Kidney (tissue), 14 donors: Measurements from ENCODE around the gene SKI. TPM values are rescaled to one million over a fixed set of nuclear protein-coding genes. Genes with fewer than 3 reads are reported as not detected.

Experiments used
- DNase-seq, 5 donors: peaks; one replicate each; pipeline ENCODE4 v3.0.0-alpha.2; 2013 to 2020
- FAIRE-seq: peaks from 2 replicates; lab custom pipeline; 2012; peaks lifted over from hg19 to GRCh38; lab: Jason Lieb, UNC
- H3K27ac ChIP-seq, 2 donors: one replicate each; pipeline ENCODE4 v1.7.0; 2013; ENCODE audit warnings: low read depth in 2 of 2, low read length in 2 of 2, inconsistent platforms in 1 of 2
- H3K27me3 ChIP-seq: one replicate; pipeline ENCODE4 v1.7.1; 2013; ENCODE audit warnings: low read length, inconsistent platforms; ENCODE audit not compliant: control insufficient read depth, insufficient read depth
- H3K36me3 ChIP-seq, 3 donors: one replicate each; pipeline versions ENCODE4 v1.7.0 to v1.7.1; 2013; ENCODE audit warnings: low read length in 3 of 3, control low read depth in 1 of 3, inconsistent platforms in 1 of 3; ENCODE audit not compliant: insufficient read depth in 3 of 3, control insufficient read depth in 2 of 3
- H3K4me1 ChIP-seq, 3 donors: one replicate each; pipeline versions ENCODE4 v1.7.0 to v1.7.1; 2013; ENCODE audit warnings: low read length in 3 of 3, inconsistent platforms in 1 of 3, low read depth in 1 of 3; ENCODE audit not compliant: control insufficient read depth in 2 of 3, insufficient read depth in 2 of 3
- H3K4me3 ChIP-seq, 3 donors: one replicate each; pipeline versions ENCODE4 v1.7.0 to v1.8.1; 2013; ENCODE audit warnings: low read length in 3 of 3, control low read depth in 1 of 3, inconsistent platforms in 1 of 3
- H3K9ac ChIP-seq, 3 donors: one replicate each; pipeline versions ENCODE4 v1.7.0 to v1.7.1; 2013; ENCODE audit warnings: low read length in 3 of 3, control low read depth in 1 of 3, inconsistent platforms in 1 of 3
- H3K9me3 ChIP-seq, 3 donors: one replicate each; pipeline versions ENCODE4 v1.7.0 to v1.7.1; 2013; ENCODE audit warnings: low read length in 3 of 3, control low read depth in 1 of 3, inconsistent platforms in 1 of 3; ENCODE audit not compliant: control insufficient read depth in 2 of 3, insufficient read depth in 1 of 3
- CTCF ChIP-seq: IDR thresholded peaks from 3 replicates; pipeline ENCODE4 v1.5.1; 2012; ENCODE audit warnings: mild to moderate bottlenecking, moderate library complexity, borderline replicate concordance; ENCODE audit not compliant: insufficient read depth; ENCODE audit errors: extremely low read depth
- intact Hi-C: fragments of 100-400 bp; cut with DNase I; formaldehyde crosslinking; loops from one replicate; pipeline ENCODE4 v1.11.1; 2022
- polyA plus RNA-seq: library from polyadenylated mRNA; stranded (reverse); fragments of 350-450 nt; fragmentation: Illumina TruSeq; extraction: RNeasy Lipid Tissue Mini Kit (QIAGEN cat#74804); gene quantifications from one replicate; pipeline ENCODE4 v1.2.3, GENCODE V29; 2014; ENCODE audit warnings: low read depth, low replicate concordance; ENCODE audit not compliant: insufficient read depth
- total RNA-seq: library from RNA; stranded (reverse); fragmentation: NEBNext Ultra II Directional; extraction: Animal tissue kit (Norgen Biotek cat#: 25700); gene quantifications from one replicate; pipeline ENCODE4 v1.2.1, GENCODE V29; 2021
- donor health status: control.
- donor health status: control.
- donor health status: control.
- donor health status: control.
- donor health status: control.
- donor health status: DM: yes; HTN: yes; CAD: no.
- donor health status: Normal renal cell carcinoma (clear cell type).

The SKI gene
- total and polyA plus RNA-seq, 2 donors from 2014 or later = 9.2 to 78.6 TPM

DNA sequence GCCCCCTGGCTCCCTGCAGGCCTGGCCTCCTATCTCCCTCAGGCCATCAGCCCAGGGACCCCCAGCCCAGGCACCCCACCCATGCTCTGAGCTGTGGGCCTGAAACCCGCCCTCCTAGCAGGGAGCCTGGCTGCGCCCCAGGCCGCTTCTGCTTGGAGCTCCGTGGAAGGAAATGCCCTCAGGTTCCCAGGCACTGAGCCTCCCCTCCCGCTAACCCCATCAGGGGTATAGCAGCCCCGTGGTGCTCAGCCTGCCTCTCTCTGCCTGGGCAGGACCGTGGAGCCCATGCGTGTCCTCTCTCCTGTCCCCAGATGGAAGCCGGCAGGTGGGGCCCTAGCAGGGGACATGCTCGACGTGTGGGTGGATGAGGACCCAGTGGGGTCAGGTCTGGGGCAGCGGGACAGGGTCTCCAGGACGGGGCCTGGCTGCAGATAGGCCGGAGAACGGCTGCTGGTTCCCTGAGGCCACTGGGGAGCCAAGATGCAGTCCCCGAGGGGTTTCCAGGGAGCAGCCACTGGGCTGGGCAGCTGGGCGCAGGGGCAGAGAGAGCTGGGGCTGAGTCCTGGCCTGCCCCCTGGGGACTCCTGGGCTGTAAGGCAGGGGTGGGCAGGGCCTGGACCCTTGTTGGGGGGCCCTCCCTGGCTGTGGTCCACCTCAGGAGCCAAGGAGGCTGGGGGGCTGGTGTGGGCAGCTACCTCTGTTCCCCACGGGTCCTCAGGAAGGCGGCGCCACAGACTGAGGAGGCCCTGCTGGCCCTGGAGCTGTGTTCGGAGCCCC is 87.7 kb downstream of the SKI start:
- no peaks in the 10 kb centered on the region for H3K36me3 ChIP-seq
- no peak overlapping the region for H3K9ac ChIP-seq
- H3K9me3 ChIP-seq = no peaks in the 10 kb centered on the region
- no peak for TF ChIP-seq CTCF
- no peaks in the 10 kb centered on the region for H3K27me3 ChIP-seq
- H3K4me3 ChIP-seq = no peak overlapping the region
- peaks cover 0 to 24% (median 0%) of the 10 kb centered on the region in 3 donors for H3K4me1 ChIP-seq
- H3K27ac ChIP-seq = no peak overlapping the region
- DNase-seq = peak in 2 of 5 donors; percentile 21 to 72
- intact Hi-C loops = loop anchor here (10.0 kb wide), 1 partner anchor 101 kb away; no protein-coding TSS in a partner anchor
- no peak for FAIRE-seq

- no peaks in the 10 kb centered on the region for H3K9me3 ChIP-seq
- no peak overlapping the region for H3K27ac ChIP-seq
- H3K27me3 ChIP-seq = no peaks in the 10 kb centered on the region
- DNase-seq (no peak), FAIRE-seq (no peak)
- intact Hi-C loops = loop anchor here (10.0 kb wide), 1 partner anchor 102 kb away; no protein-coding TSS in a partner anchor
- H3K36me3 ChIP-seq = no peaks in the 10 kb centered on the region
- peaks cover 0 to 29% (median 0%) of the 10 kb centered on the region in 3 donors for H3K4me1 ChIP-seq
- no peak overlapping the region for H3K9ac ChIP-seq
- no peak overlapping the region for H3K4me3 ChIP-seq
- TF ChIP-seq CTCF = no peak
Measured at GRCh38 chr1:2316451-2316961, 88.4 kb downstream of the SKI start.

GRCh38 chr1:2317230-2318065 is 89.3 kb downstream of the SKI start:
- FAIRE-seq = no peak

More at GRCh38 chr1:2317230-2318065, 89.3 kb downstream of the SKI start:
- H3K4me3 ChIP-seq = no peak overlapping the region
- DNase-seq = peak in 1 of 5 donors; percentile 22
- H3K9me3 ChIP-seq = no peaks in the 10 kb centered on the region
- intact Hi-C loops = loop anchor here (10.0 kb wide), 1 partner anchor 103 kb away; no protein-coding TSS in a partner anchor
- no peaks in the 10 kb centered on the region for H3K27me3 ChIP-seq
- no peak overlapping the region for H3K9ac ChIP-seq
- H3K36me3 ChIP-seq = no peaks in the 10 kb centered on the region
- peaks cover 0 to 31% (median 0%) of the 10 kb centered on the region in 3 donors for H3K4me1 ChIP-seq
- TF ChIP-seq CTCF = no peak
- H3K27ac ChIP-seq = no peak overlapping the region
